HCT116 (cell line): Measurements from ENCODE around the gene HMX1. TPM values are rescaled to one million over a fixed set of nuclear protein-coding genes. Genes with fewer than 3 reads are reported as not detected.

Experiments used
- ATAC-seq: fragments of 200-7000 bp; cut with Tn5 transposase; 2 replicates; pipeline ENCODE4 v1.9.1; 2020; ENCODE audit warnings: mild to moderate bottlenecking, moderate library complexity
- BruUV-seq: library from RNA; stranded (reverse); fragments of 400-500 nt; replicated peaks from 2 replicates; lab custom pipeline; 2021; lab: Mats Ljungman, UMichigan
- CTCF ChIA-PET: fragments of 300-600 bp; sonication (Branson Sonifier 250); formaldehyde crosslinking; loops from one replicate; lab custom pipeline; 2021; ENCODE audit warnings: antibody characterized with exemption; lab: Charles Lee
- POLR2A ChIA-PET: fragments of 300-600, 350-600 bp; sonication (Branson Sonifier 250); formaldehyde crosslinking; loops from one replicate; lab custom pipeline; 2021; ENCODE audit warnings: antibody characterized with exemption; lab: Charles Lee
- RAD21 ChIA-PET, 2 experiments: fragments of 300-600 bp; sonication (Branson Sonifier 250); formaldehyde crosslinking; loops; one replicate each; lab custom pipeline; 2023; ENCODE audit warnings: low total read pairs in 2 of 2; ENCODE audit not compliant: uncharacterized antibody in 2 of 2, unreplicated experiment in 2 of 2, low non-redundant PET in 1 of 2; lab: Charles Lee
- DNase-seq: peaks from one replicate; pipeline ENCODE4 v3.0.0-alpha.2; 2010; ENCODE audit warnings: low read depth, low spot score
- H2AFZ ChIP-seq: fragments of 200-600 bp; shearing (Covaris generic), sonication (generic); 2 replicates; pipeline ENCODE4 v1.6.1; 2017; ENCODE audit warnings: low read depth, mixed run types, mixed read lengths, antibody characterized with exemption, low read length; ENCODE audit not compliant: poor library complexity, severe bottlenecking
- H3K27ac ChIP-seq: 2 replicates; pipeline ENCODE4 v1.5.1; 2012; ENCODE audit warnings: low read depth, low read length
- H3K27me3 ChIP-seq: fragments of 200-600 bp; sonication (generic); 2 replicates; pipeline ENCODE4 v1.6.1; 2016; ENCODE audit warnings: mixed run types, low read length, mixed read lengths; ENCODE audit not compliant: insufficient read depth
- H3K36me3 ChIP-seq, 2 experiments: fragments of 200-500 bp in 1 of 2; fragments of 200-600 bp in 1 of 2; sonication (Bioruptor generic) in 1 of 2; sonication (generic) in 1 of 2; 2 replicates each; pipeline versions ENCODE4 v1.5.1 to v1.6.1; 2014 to 2016; ENCODE audit warnings: low read length in 2 of 2, inconsistent platforms in 1 of 2, mixed read lengths in 1 of 2, mixed run types in 1 of 2; ENCODE audit not compliant: insufficient read depth in 2 of 2, control insufficient read depth in 1 of 2
- H3K4me1 ChIP-seq, 2 experiments: fragments of 200-600 bp in 1 of 2; sonication (generic) in 1 of 2; 2 replicates each; pipeline versions ENCODE4 v1.5.1 to v1.6.1; 2012 to 2017; ENCODE audit warnings: low read length in 2 of 2, inconsistent platforms in 1 of 2, mild to moderate bottlenecking in 1 of 2, mixed read lengths in 1 of 2, mixed run types in 1 of 2, moderate library complexity in 1 of 2; ENCODE audit not compliant: insufficient read depth in 2 of 2, control insufficient read depth in 1 of 2
- H3K4me2 ChIP-seq: fragments of 200-600 bp; sonication (generic); 2 replicates; pipeline ENCODE4 v1.6.1; 2017; ENCODE audit warnings: mixed run types, low read length, mixed read lengths
- H3K4me3 ChIP-seq, 2 experiments: fragments of 200-600 bp in 1 of 2; sonication (generic) in 1 of 2; replicated peaks in 1 of 2; 2 replicates each; pipeline ENCODE4 v1.5.1; 2011 to 2016; ENCODE audit warnings: low read length in 2 of 2, control low read depth in 1 of 2, low read depth in 1 of 2, mild to moderate bottlenecking in 1 of 2, mixed read lengths in 1 of 2, mixed run types in 1 of 2
- H3K79me2 ChIP-seq: fragments of 200-600 bp; sonication (generic); 2 replicates; pipeline ENCODE4 v1.6.1; 2017; ENCODE audit warnings: mild to moderate bottlenecking, mixed run types, low read length, moderate library complexity, mixed read lengths; ENCODE audit not compliant: insufficient read depth
- H3K9ac ChIP-seq: fragments of 200-600 bp; sonication (generic); 2 replicates; pipeline ENCODE4 v1.6.1; 2016; ENCODE audit warnings: low read length, mixed read lengths
- H3K9me2 ChIP-seq: fragments of 200-600 bp; sonication (generic), shearing (Covaris generic); 2 replicates; pipeline ENCODE4 v1.6.1; 2017; ENCODE audit warnings: mixed run types, mild to moderate bottlenecking, moderate library complexity; ENCODE audit not compliant: insufficient read depth
- H3K9me3 ChIP-seq, 2 experiments: fragments of 200-500 bp in 1 of 2; fragments of 200-600 bp in 1 of 2; sonication (Bioruptor generic) in 1 of 2; sonication (generic) in 1 of 2; 2 replicates each; pipeline ENCODE4 v1.6.1; 2014 to 2017; ENCODE audit warnings: low read length in 2 of 2, mixed read lengths in 2 of 2, inconsistent platforms in 1 of 2, low read depth in 1 of 2, mild to moderate bottlenecking in 1 of 2, mixed run types in 1 of 2, moderate library complexity in 1 of 2; ENCODE audit not compliant: control insufficient read depth in 1 of 2, insufficient read depth in 1 of 2
- H4K20me1 ChIP-seq: fragments of 200-600 bp; sonication (generic), shearing (Covaris generic); 2 replicates; pipeline ENCODE4 v1.6.1; 2017; ENCODE audit warnings: mixed run types, mild to moderate bottlenecking, moderate library complexity; ENCODE audit not compliant: insufficient read depth
- MAX ChIP-seq: IDR thresholded peaks from 2 replicates; pipeline ENCODE4 v1.6.1; 2012
- POLR2AphosphoS5 ChIP-seq: IDR thresholded peaks from 2 replicates; pipeline ENCODE4 v1.6.1; 2011; ENCODE audit warnings: mild to moderate bottlenecking, low read depth, low read length, moderate library complexity
- RAD21 ChIP-seq: IDR thresholded peaks from 2 replicates; pipeline ENCODE4 v1.6.1; 2012; ENCODE audit warnings: low read depth, mild to moderate bottlenecking
- REST ChIP-seq: IDR thresholded peaks from 2 replicates; pipeline ENCODE4 v1.6.1; 2012; ENCODE audit warnings: low read depth
- SIN3A ChIP-seq: IDR thresholded peaks from 2 replicates; pipeline ENCODE4 v1.6.1; 2012; ENCODE audit warnings: low read depth
- SRF ChIP-seq: IDR thresholded peaks from 2 replicates; pipeline ENCODE4 v1.6.1; 2012; ENCODE audit warnings: low read depth
- intact Hi-C: fragments of 100-400 bp; cut with micrococcal nuclease; formaldehyde crosslinking; loops from 2 replicates; pipeline ENCODE4 v1.10.0; 2022
- total RNA-seq: library from RNA; stranded (reverse); gene quantifications from one replicate; pipeline ENCODE4 v1.2.1, GENCODE V29; 2021; ENCODE audit not compliant: unreplicated experiment

The HMX1 gene
- total RNA-seq, 1 experiment from 2014 or later: 0.39 TPM

GRCh38 chr4:8867624-8868320, 3.9 kb downstream of the HMX1 start:
- ATAC-seq (no peak), DNase-seq (no peak)
- TF ChIP-seq SRF (no peak), MAX (no peak), REST (no peak), SIN3A (no peak), POLR2AphosphoS5 (no peak), RAD21 (no peak)
- H3K9ac ChIP-seq: no peak overlapping the region
- no TSS peak for BruUV-seq
- H3K9me2 ChIP-seq: no peaks in the 10 kb centered on the region
- no peak overlapping the region for H2AFZ ChIP-seq
- no peaks in the 10 kb centered on the region for H4K20me1 ChIP-seq
- H3K36me3 ChIP-seq: no peaks in the 10 kb centered on the region
- H3K4me3 ChIP-seq: no peak overlapping the region
- no peaks in the 10 kb centered on the region for H3K27me3 ChIP-seq
- H3K27ac ChIP-seq: no peak overlapping the region
- no peaks in the 10 kb centered on the region for H3K9me3 ChIP-seq
- H3K79me2 ChIP-seq: no peaks in the 10 kb centered on the region
- ChIA-PET POLR2A (no interaction called here), RAD21 (no interaction called here), CTCF (no interaction called here)
- H3K4me2 ChIP-seq: no peak overlapping the region
- intact Hi-C loops: no loop called here
- H3K4me1 ChIP-seq: no peaks in the 10 kb centered on the region
